SKM-1 (cell line): ENCODE measurements around the gene KCNJ12.
"Not testable (repeated sequence)": the region's sequence is repeated elsewhere in the genome, so short reads cannot be mapped to it uniquely, and the experiment has no call there.

Experiments used
- DNase-seq: peaks from one replicate; lab custom pipeline; 2025; ENCODE audit not compliant: unreplicated experiment; lab: John Stamatoyannopoulos, UW

The KCNJ12 gene

DNA sequence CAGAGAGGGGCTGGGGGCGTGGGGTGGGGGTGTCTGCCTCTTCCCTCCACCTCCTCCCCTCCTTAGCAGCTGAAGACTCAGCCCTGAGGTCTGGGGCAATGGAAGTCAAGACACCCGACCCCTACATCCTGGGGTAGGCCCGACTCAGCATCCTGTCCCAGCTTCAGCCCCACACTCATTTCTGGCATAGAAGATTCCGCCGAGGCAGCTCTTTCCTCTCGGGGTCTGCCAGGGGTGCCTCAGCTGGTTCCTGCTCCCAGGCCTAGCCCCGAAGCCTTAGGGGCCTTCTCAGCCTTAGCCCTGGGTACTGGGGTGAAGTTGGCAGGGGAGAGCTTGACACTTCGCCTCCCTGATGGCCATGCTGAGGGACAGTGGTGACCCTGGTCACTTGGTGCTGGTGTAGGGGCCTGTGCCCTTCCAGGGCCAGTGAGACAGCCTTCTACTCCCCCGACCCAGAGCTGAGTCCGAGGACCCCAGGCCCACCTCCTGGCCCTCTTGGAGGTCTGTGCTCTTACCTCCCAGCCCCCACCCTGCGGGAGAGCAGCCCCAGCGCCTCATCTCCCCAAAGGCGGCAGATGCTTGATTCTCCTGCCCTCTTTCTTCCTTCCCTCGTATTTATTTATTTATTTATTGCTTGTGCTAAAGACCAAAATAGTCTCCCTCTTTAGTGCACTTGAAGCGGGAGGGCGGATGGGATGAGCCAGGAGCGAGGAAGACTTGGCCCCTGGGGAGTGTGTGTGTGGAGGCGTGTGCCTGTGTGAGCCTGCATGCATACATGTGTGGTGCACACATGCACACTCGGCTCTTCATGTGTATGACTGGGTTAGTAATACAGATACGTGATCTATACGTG is 42.5 kb downstream of the KCNJ12 start:
- no peak for DNase-seq

DNA sequence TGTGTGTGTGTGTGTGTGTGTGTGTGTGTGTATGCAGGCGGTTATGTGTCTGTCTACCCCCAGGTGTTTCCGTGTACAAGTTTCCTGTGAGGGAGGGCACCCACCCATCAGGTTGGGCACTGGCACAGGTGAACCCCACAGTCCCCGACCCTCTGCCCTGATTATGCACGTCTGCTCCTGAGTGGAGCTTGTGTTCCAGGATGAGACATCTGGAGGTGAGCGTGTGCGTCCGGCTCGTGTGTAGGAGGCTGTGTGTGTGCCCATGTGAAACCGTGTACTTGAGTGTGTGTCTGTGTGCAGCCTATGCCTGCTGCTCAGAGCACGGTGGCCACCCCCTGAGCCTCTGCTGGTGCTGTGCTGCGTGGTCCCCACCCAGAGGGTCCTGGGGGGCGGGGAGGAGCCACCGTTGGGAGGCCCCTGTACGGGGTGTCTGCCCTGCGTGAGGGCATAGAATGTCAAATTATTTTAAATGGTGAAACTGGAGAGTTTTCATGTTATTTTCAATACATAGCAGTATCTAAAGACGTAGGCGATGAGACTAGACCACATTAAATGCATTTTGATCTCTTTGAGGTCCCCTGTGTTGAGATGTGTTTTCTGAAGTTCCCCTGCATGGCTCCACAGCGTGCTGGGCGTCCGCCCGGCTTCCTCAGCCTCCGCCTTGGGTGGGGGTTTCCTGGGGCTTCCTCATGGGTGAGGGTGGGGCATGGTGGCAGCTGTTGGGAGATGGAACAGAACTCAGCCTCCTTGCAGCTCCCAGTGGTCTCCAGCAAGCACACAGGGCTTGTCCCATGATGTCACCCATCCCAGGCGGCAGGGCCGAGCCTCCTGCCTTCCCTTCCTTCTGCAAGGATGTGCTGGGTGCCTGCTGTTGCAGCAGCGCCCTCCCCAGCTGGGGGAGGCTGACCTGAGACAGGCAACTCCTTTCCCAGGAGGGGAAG is 43.4 kb downstream of the KCNJ12 start:
- DNase-seq, result no peak

DNA sequence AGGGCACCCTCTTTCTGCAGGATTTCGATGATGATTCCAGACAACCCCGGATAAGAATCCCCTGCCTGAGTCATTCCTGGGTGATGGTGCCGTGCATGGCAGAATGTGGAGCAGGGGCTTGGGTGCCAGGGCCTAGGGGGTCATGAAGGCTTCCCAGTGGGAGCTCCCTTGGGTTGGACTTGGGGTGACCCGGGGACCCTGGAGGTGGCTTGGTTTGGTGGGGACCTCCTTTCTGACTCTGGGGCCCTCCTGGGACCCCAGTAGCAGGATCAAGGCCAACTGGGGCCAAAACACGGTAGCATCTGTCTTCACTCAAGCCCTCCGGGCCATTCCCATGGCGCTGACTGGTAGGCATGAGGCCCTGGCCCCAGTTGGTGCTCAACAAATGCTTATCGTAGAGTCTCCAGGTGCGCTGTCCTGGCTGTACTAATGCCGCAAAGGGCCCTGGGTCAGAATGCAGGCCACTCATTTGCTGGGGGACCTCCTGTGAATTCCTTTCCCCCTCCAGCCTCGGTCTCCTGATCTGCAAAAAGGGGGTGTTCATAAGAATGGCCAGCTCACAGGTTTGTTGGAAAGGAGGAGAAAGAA is 44.4 kb downstream of the KCNJ12 start:
- DNase-seq, result not testable (repeated sequence)

DNA sequence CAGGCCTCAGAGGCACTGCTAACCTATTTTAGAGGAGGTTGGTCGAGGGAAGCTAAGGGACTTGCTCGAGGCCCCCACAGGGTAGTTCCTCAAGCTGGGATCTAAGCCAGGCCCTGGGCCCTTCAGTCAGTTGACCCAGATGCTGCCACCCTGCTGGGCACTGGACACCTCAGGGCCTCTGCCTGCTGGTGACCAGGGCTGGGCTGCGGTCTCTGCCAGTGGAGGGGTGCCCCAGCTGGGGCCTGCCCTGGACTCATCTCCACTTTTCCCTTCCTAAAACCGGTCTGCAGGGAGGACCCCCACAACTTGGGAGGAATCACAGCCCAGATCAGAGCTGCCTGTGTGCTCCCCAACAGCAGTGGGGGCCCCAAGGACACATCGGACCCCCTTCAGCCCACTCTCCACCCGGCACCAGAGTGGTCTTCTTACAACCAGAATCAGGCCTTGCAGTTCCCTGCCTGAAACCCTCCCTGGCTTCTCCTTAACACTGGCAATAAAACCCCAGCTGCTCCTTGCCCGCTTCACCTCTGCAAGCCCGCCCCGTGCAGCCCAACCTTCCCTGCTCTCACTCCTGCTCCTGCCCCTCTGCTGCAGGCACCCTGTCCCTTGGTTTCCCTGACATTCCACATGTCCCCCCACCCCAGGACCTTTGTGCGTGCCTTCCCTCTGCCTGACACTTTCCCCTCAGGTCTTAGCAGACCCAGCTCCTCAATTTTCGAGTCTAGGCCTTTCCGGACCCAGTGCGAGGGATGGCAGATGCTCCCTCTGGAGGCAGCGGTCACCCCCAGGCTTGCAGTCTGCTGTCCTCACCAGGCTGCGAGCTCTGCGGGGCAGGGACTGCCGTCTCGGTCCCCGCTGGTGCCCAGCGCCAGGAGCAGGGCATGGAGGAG is 45.5 kb downstream of the KCNJ12 start:
- DNase-seq, result not testable (repeated sequence)

DNA sequence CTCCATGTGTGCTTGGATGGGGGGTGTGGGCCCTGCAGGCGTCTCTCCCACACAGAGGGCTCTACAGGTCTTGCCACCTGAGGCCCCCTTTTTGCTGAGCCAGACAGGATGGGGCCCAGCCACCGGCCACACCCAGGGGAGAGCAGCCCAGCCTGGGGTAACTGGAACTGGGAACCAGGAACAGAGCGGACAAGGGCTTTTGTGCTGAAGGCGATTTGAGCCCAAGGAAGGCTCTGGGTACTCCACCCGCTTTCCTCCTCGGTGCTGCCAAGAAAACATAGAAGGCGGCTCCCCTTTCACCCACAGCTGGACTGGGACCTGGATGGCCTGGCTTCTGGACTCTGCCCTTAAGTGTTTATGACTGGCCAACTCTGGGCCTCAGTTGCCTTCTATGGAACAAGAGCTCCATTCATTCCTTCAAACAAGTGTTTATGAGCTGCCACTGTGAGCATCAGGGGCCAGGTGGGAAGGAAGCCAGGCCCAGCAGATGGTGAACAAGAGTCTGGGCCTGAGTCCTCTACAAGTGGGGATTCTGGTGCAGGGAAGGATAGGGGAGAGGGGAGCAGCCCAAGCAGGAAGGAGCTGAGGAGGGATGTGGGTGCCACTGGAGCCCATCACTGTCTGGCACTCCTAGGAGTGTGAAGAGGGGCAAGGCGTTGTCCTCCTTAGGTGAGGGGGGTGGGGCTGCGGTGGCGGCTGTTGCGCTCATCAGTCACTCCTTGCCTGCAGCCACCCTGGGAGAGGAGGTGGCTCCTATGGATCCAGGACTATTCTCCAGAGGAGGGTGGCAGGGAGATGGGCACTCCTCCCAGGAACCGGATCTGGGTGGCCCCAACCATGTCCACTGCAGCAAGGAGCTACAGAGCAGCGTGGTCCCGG is 46.4 kb downstream of the KCNJ12 start:
- not testable (repeated sequence) for DNase-seq

DNA sequence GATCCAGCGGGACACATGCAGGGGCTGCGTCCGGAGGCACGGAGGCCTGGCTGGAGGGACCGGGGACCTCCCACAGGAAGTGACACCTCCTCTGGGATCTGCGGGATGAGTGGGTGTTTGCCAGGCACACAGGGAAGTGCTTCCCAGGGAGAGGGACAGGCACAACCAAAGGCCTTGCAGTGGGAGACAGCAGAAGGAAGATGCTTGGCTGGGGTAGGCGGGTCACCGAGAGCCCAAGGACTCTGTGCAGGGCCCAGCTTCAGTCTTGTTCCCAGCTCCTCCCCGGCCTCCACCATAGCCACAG is 47.0 kb downstream of the KCNJ12 start:
- DNase-seq, result not testable (repeated sequence)

DNA sequence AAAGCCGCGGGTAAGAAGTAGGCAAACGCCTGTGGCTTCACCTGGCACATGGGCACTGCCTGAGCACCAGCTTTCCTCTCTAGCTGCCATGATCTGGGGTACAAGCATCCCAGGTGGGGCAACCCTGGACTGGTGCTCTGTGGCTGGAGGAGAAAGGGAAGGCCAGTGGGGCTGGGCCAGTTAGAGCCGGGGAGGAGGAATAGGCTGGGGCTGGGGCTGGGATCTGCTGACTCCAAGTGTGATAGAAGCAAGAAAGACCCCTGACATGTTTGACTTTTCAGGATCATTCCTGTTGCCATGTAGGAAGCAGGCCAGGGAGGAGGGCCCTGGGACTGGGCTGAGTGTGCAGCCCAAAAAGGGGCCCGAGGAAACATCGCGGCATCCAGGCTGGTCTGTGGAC is 48.5 kb downstream of the KCNJ12 start:
- DNase-seq, result not testable (repeated sequence)

DNA sequence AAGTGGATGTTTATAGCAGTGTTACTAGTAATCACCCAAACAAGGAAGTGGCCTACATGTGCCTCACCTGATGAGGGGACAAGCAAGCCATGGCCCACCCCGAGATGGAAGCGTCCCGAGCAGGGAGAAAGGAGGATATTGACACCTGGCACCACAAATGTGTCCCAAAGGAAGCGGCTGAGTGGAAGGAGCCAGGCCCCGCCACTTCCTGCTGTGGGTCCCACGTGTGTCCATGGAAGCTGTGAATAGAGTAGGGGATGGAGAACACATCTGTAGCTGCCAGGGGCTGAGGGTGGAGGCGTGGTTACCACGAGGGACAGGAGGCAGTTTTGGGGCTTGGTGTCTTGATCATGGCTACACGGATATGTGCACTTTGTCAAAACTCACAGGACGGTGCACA is 49.2 kb downstream of the KCNJ12 start:
- no peak for DNase-seq

DNA sequence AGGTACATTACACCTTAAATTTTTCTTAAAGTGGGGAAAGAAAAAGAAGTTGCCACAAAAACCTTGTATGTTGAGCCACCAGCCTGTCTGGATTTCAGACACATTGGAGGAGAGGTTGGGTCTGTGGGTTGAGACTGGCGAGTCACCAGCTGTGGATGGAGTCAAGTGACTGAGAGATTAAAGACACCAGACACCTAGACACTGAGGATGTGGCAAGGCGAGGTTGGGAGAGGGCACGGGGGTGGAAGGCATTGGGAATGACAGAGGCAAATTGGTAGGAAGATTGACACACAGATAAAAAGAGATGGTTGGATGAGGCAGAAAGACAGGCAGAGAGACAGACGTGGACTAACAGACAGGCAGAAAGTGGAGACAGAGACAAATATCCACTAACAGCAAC is 49.6 kb downstream of the KCNJ12 start:
- DNase-seq, result no peak

DNA sequence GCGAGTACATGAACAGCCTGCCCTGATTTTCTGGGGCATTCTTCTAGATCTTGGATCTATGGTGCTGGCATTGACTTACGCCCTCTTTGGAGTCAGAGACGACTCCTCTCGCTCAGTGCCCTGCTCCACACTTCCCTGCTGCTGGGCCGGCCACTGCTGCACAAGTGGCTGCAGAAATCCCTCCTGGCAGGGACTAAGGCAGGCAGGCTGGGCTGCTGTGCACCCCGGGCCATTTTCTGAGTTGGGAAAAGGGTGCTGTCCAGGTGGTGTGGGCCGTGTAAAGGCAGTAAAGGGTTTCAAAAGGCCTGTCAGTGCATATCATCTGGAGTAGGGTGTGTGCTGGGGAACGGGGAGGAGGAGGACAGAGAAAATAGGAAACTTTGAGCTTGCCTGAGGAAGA is 50.1 kb downstream of the KCNJ12 start:
- DNase-seq, result not testable (repeated sequence)

DNA sequence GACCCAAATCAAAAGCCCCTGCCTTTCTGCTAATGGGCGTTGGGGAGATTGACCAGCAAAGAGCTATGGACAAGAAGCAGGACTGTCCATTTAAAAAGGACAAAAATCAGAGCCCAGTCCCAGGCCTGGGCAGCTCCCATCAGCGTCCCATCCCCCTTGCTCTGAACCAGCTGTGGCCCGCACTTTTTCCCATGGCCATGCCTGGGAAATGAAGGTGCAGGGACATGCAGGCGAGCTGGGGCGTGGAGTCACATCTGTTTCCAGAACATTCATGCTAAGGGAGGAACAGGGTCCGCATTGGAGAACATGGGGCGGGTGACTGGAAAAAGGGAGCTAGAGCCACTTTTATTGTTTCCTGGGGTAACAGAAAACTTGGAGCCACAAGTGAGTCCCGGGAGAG is 50.7 kb downstream of the KCNJ12 start:
- not testable (repeated sequence) for DNase-seq

DNA sequence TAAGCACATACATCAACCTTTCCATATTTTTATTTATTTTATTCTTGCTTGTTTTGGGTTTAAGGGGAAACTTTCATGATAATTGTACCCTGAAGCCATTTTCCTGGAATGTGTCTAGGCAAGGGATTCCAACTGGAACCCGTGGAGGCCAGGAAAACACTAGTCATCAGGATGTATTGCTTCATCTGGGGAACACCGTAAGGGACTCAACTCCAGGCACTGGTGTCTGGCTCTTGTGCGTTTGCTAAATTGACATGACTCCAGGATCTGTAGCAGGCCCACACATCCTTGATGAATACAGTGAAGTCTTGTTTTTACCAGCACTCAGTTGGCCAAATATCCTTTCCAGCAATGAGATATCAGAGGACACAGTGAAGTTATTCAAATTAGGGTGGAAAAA is 51.6 kb downstream of the KCNJ12 start:
- DNase-seq, result not testable (repeated sequence)

DNA sequence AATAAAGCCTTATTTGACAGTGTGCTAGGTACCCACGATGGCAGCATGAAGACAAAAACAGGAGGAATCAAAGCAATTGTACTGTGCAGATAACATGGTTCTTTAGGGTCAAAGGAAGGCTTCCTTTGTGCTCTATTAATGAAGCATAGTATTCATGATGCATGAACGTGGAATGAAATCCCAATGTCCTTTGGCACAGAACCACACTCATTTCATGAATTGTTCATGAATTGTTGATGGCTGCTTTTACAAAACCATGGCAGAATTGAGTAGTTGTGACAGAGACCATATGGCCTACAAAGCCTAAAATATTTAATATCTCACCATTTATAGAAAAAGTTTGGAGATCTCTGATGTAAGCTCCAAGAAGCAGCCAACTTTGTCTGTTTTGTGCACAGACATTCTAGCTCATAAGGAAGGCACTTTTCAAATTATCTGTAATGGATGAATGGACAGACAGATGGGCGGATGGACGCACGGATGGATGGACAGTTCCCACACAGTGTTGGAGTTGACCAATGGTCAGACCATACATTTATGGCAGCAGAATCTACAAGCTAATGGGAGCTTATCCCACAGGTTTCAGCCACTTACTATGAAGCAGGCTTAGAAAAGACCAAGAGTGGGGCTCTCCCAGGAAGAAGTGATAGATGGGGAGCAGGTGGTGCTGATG is 52.7 kb downstream of the KCNJ12 start:
- DNase-seq, result not testable (repeated sequence)

DNA sequence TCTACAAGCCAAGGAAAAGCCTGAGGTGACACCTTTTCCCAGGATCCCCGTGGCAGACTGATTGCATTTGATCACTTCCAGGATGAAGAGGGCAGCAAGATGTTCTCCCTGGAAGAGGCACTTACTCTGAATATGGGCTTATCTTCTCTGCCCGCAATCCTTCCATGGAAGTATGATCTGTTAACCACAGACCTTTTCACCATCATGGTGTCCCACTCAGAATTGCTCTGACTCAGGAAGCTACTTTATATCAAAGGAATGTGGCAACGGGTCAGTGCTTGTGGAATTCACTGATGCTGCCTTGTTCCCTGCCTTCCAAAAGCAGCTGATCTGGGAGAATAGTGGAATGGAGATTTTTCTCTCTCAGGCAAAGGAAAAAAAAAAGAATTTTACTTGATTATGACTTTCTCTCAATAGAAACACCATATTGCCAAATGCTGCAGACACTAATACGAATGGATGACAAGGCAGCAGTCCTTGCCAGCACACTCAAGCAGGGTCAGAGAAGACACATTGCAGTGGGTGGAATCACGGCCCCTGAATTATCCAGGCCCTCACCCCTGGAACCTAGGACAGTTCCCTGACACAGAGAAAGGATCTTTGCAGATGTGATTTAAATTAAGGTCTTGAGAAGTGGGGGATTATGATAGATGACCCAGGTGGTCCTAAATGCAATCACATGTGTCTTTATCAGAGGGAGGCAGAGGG is 53.9 kb downstream of the KCNJ12 start:
- not testable (repeated sequence) for DNase-seq

DNA sequence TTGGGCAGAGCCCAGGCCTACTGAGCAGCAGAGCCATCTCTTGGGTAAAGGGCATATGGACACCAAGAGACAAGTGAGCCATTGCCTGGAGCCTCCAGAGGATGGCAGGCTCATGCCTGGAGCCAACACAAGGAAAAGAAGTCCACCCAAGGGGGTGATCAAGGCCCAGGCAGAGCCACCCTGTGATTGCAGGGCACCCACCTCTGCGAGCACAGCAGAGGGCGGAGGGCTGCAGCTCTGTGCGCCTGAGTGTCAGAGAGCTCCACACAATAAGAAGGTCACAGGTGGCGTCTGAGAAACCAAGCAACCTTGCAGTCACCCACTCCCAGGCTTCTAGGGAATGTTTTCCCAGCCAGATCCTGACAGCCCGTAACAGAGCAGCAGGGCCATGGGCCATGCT is 57.8 kb downstream of the KCNJ12 start:
- not testable (repeated sequence) for DNase-seq

DNA sequence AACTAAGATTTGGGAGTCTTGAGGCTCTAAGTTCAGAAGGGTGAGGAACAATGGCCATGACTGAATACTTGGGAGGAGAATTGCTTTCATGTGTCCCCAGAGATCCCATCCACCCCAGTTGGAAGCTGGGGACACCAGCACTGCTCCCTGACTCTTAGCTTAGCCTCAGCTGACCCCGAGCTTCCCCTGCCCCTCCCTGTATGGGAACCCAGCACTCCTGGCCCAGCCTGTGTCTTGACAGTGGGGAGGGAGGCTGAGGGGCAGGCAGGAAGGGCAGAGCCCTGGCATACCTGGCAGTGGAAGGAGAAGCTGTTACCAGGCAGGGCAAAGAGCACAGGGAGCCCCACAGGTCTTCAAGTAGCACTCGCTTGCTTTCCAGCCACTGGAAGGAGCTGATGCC is 58.8 kb downstream of the KCNJ12 start:
- not testable (repeated sequence) for DNase-seq

DNA sequence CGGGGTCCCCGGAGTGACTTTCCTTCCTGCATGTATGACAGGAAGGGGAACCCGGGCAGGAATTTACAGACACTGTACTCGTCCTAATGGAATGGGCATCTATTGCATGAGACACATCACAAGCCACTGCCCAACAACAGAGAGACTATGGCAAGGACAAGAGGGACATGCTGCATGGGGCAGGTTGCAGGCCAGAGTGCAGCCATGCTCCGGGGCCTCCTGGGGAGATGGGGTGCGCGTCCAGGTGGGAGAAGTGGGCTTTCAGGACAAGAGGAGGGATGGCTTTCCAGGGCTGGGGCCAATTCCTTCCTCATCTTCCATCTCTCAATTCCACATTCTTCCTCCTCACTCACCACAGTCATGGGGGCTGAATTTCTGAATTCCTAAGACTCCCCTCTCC is 60.3 kb downstream of the KCNJ12 start:
- DNase-seq, result not testable (repeated sequence)
